Activated T-cell treated with anti-CD3 and anti-CD28 coated beads for 1 hour (primary cell): ENCODE results near the gene PDE6B.
"Not testable (repeated sequence)": the region's sequence is repeated elsewhere in the genome, so short reads cannot be mapped to it uniquely, and the experiment has no call there.

Experiments used
- DNase-seq: peaks from one replicate; pipeline ENCODE4 v3.0.0-alpha.2; 2020; ENCODE audit warnings: low read depth

Gene PDE6B

GRCh38 chr4:669806-670559 lies 44.6 kb downstream of the PDE6B start:
- not testable (repeated sequence) for DNase-seq

- no peak for DNase-seq
Observed at GRCh38 chr4:671769-672168, 46.4 kb downstream of the PDE6B start.

- DNase-seq = no peak
Observed at GRCh38 chr4:673349-674091, 48.1 kb downstream of the PDE6B start.

DNA sequence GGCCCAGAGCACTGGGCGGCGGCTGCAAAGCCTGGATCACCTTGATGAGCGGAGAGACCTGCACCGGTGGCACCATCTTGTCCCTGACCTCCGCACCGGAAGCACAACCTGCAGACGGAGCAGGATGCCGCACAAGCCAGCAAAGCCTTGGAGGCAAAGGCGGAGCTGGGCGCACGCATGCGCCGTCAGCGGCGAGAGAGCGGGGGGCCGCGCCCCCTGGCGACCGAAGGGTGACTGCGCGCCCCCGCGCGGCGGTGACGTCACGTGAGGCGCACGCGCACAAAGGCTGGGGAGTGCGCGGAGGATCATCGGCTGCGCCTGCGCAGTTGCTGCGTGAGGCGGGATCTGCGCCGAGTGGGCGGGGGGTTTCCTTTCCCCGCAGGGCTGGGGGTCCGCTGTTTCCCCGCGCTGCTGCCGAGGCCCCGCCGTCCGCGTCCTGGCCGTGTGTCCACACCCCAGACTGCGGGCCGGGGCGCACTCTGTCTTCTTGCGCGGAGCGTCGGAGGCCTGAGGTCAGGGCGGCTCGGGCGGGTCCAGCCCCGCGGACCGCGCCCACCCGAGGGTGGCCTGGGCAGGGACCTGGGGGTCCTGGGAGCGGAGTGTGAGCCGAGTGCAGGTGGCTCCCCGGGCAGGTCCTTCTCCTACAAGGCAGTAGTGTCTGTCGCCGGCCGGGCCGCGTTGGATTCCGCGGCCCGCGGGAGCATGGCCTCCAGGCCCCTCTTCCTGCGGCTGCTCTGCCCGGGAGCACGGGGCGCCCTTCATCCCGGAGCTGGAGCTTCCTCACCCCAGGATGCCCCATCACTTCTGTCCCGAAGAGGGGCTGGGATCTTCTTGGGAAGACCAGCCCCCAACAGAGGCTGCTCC lies 49.0 kb downstream of the PDE6B start, which contains the start of the genes ATP5ME and MYL5:
ATP5ME (minus strand) TSS at position 105 of the 864 bp plus-strand sequence; CDS start at position 76, 29 bp downstream.
MYL5 (plus strand) TSS at position 371 of the 864 bp plus-strand sequence. CDS start 3,485 bp downstream, outside the sequence.
- peak; percentile 95 for DNase-seq

- DNase-seq = no peak
Observed at GRCh38 chr4:675036-675882, 49.9 kb downstream of the PDE6B start.

DNA sequence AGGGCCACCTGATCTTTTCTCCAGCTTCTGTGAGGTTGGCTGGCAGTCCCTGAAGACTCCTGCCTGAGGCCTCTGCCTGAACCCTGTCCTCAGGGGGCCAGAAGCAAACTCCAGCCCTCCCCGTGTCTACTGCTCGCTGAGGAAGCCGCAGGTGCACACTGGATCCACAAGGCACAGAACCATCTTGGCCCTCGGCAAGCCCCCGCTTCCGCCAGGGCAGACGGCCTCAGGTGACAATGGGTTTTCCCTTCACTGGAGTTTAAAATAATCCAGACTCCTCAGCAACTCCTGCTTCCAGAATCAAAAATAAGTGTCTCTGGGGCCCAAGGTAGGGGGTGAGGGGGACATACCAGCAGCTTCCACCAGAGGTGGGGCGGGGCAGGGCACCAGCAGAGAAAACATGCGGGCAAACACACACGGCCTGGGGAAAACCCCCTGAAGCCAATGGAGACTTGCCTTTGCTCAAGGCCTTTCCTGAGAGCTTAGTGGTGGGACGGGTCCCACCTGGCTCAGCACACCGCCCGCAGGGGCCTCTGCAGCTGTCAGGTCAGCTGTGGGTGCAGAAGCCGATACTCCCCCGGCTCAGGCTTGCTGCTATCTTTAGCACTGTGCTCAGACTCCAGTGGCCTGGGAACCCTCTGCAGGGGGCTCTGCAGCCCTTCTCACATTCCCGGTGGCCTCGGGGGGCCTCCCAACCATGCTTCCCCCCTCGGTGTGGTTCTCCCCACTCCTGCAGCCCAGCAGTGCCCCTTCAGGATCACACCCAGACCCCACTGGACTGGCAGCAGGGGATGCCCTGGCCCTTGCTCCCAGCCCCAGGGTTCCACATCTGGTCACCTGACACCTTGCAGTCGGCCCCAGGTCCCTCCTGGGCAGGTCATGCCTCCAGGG lies 50.9 kb downstream of the PDE6B start:
- DNase-seq = no peak

DNA sequence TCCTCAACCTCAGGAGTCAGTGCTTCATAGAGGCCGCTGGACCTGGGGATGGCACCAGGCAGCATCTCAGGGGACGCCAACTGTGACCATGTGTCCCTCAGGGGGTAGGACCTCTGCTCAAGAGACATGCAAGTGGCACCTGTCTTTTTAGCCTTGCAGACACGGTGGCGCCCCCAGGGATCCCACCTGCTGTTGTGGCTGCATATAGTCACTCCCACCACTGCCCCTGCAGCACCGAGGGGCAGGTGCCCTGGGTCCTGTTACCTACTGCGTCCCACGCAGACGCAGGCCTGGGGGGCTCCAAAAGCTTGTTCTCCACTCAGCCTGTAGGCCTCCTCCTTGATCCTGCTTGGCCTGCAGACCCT lies 51.5 kb downstream of the PDE6B start:
- DNase-seq = no peak

DNA sequence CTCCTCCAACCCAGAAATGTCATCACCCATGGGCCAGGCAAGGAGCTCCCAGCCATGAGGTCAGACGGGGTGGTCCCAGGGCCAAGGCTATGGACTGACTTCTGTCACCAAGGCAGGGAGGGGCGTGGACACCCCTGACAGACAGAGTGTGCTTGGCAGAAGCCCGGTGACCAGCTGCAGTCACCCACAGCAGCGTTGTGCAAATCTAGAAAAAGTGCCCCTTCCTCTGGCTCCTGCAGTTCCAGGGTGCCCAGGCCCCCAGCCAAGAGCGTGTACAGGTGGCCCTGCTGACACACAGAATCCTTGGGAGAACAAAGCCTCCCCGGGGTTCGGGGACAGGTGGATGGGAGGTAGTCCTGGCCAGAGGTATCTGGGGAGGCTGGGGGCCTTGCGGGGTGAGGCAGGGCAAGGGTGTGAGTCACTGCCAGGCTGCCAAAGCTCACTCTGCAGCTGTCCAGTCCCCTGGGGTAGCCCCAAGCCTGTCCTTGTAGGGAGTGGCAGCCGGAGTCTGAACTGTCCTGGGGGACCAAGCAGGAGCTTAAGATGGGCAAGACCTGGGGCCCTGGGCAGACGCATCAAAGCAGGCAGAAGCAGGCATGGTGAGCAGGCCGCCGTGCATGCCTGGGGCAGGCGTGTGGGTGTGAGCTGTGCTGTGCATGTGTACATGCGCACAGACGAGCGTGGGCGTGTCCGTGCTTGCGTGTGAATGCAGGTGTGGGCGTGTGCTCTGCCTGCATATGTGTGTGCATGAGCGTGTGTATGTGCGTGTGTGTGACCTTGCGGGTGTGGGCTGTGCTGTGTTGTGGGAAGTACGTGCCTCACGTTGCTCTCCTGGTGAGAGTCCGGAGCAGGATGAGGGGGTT lies 52.3 kb downstream of the PDE6B start:
- no peak for DNase-seq

- no peak for DNase-seq
Observed at GRCh38 chr4:678331-679103, 53.1 kb downstream of the PDE6B start.

DNA sequence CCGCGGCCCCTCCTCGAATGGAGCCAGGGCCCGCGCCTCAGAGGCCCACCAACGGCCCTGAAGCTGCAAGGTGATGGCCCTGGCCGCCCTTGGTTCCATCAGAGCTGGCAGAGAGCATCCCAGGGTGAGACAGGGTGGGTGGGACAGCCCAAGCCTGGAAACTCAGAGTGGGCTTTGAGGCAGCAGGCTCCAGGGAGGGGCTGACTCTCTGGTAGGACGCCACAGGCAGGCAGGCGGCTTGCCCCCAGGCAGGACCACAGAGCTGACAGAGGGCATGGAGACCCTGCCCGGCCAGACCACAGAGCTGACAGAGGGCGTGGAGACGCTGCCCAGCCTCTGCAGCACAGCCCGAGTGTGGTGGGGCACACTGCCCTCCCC lies 53.7 kb downstream of the PDE6B start:
- DNase-seq = no peak

- DNase-seq = no peak
Observed at GRCh38 chr4:679629-680028, 54.3 kb downstream of the PDE6B start.

DNA sequence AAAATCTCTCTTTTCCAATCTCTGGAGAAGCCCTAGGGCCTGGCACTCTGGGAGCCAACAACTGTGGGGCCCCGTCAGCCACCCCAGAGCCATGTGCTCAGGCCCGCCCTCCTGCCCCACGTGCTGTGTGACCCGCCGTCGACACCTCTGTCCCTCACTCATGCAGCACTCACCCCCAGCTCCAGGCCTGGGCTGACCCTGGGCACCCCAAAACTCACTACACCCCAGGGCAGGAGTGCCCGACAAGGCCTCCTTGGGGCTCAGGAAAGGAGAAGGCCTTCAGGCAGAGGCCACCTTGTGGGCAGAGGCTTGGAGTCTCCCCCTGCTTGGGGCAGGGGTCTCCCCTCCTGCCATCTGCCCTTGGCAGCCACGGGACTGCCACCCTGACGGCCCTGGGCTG lies 54.7 kb downstream of the PDE6B start:
- DNase-seq = no peak

GRCh38 chr4:680551-680927 lies 55.2 kb downstream of the PDE6B start:
- no peak for DNase-seq

DNA sequence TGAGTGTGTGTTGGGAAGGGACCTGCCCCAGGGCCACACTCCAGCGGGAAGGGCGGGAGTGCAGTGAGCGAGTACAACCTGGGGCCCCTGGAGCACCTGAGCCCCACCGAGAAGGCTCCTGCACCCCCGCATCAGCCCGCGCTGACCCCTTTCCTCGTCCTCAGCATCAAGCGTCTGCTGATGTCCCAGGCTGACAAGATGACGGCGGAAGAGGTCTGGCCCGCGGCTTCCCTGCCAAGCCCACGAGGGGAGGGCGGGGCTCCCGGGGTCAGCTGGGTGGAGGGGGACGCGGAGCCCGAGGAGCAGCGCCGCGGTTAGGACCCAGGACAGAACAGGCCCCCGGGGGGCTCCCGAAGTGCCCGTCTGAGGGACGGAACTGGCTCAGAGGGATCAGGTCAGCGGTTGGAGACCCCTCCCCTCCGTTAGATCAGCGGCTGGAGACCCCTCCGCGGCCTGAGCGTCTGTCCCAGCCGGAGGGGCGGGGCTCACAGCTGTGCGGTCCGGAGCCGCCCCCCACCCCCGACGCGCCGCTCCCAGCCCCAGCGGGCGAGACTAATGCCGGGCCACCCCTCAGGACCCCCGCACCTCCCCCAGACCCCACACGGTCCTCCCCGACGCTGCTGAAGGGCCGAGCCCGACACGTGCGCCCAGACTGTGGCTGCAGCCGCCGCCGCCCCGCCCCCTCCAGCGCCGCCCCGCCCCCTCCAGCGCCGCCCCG lies 55.7 kb downstream of the PDE6B start:
- DNase-seq = no peak

- no peak for DNase-seq
Observed at GRCh38 chr4:681736-682451, 56.5 kb downstream of the PDE6B start.

DNA sequence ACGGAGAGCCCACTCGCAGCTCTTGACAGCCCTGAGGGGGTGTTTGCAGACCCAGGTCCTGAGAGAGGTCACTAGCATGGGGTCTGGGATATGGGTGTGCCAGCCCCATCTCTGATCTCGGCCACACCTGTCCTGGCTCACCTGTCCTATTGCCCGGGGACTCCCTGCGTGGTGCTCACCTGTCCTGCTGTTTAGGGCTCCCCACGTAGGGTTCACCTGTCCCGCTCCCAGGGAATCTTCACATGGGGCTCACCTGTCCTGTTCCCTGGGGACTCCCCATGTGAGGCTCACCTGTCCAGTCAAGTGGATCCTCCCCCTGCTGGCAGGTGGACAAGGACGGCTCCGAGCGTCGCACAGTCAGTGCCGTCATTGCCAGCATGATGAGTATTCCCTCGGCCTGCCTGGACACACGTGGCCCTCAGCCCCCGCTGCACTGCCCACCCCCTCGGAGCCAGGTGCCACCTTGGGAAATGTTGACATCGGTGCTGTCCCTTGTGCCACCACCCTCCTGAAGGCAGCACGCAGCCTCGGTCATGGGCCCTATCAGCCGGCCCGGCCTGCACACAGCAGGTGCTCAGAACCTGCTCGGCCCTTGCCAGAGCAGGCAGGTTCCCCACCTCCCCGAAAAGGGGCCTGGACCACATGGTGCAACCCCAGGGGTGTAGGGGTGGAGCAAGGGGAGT lies 57.3 kb downstream of the PDE6B start:
- DNase-seq = no peak
